Renal cortex interstitium (tissue), 11 donors: ENCODE data around the gene TUBGCP5. TPM values are rescaled to one million over a fixed set of nuclear protein-coding genes. Genes with fewer than 3 reads are reported as not detected.

Experiments used
- DNase-seq, 11 donors: peaks; one replicate each; pipeline ENCODE4 v3.0.0-alpha.2; 2013; ENCODE audit warnings: low read depth in 9 of 11, low spot score in 4 of 11; ENCODE audit errors: extremely low read depth in 1 of 11
- polyA plus RNA-seq, 3 donors: library from polyadenylated mRNA; unstranded; fragments of 120-200 nt; gene quantifications; one replicate each; pipeline ENCODE4 v1.2.1, GENCODE V29; 2013; ENCODE audit not compliant: insufficient read length in 3 of 3

Gene TUBGCP5
- polyA plus RNA-seq, 3 donors, result 21.5 to 35.6 (median 30.2) TPM

GRCh38 chr15:22959321-22960101 lies 79.9 kb downstream of the TUBGCP5 start:
- no peak for DNase-seq

- DNase-seq, result no peak
Measured at GRCh38 chr15:22958487-22959280, 80.7 kb downstream of the TUBGCP5 start.

GRCh38 chr15:22956978-22957260 lies 82.5 kb downstream of the TUBGCP5 start:
- DNase-seq, result no peak

- no peak for DNase-seq
Measured at GRCh38 chr15:22956257-22956977, 83.0 kb downstream of the TUBGCP5 start.

GRCh38 chr15:22955544-22956119 lies 83.7 kb downstream of the TUBGCP5 start:
- no peak for DNase-seq

GRCh38 chr15:22954798-22955543 lies 84.4 kb downstream of the TUBGCP5 start:
- no peak for DNase-seq

GRCh38 chr15:22954326-22954725 lies 85.0 kb downstream of the TUBGCP5 start:
- DNase-seq, result no peak

GRCh38 chr15:22952796-22953579 lies 86.4 kb downstream of the TUBGCP5 start:
- DNase-seq, result no peak

GRCh38 chr15:22951381-22952280 lies 87.7 kb downstream of the TUBGCP5 start:
- DNase-seq, result no peak

GRCh38 chr15:22951031-22951380 lies 88.4 kb downstream of the TUBGCP5 start:
- no peak for DNase-seq

GRCh38 chr15:22950256-22950990 lies 88.9 kb downstream of the TUBGCP5 start:
- no peak for DNase-seq

Other genes starting within 250 kb of the TUBGCP5 start
- 10 to 100 TPM; 52.1 to 61.4 (median 59.8) TPM for gene NIPA2, start 200.9 kb downstream of the TUBGCP5 start, polyA plus RNA-seq
- gene CYFIP1, start 59.2 kb downstream of the TUBGCP5 start, polyA plus RNA-seq, result 100 to 1,000 TPM in 1 of 3 donors, 10 to 100 TPM in 2; 90.9 to 100 (median 95.8) TPM
- not detected for gene GOLGA6L1, start 97.3 kb upstream of the TUBGCP5 start, polyA plus RNA-seq